ENCODE results near the gene CYP11A1. TPM values are rescaled to one million over a fixed set of nuclear protein-coding genes. Genes with fewer than 3 reads are reported as not detected.

CYP11A1 gene
- total RNA-seq, 1 experiment from 2014 or later: 1.7 TPM

DNA sequence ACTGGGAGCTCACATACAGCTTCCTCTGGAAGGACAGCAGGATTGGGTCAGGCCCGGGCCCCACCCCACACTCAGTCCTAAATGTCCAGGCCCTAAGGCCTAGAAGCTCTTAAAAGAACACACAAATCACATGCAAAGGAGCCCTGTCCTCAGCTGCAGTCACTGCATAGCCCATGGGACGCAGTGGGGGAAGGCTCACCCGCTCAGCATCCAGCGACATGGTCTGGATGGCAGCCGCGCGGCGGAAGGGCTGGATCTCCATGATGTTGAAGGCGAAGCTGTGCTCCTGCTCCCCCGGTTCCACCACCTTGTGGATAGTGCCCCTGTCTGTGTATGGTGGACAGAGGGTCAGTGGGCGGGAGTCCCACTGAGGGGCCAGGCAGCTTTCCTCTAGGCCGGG is 44.2 kb upstream of the CYP11A1 start:
- H2AFZ ChIP-seq (ENCODE audit: low read length): no peak overlapping the region
- H4K20me1 ChIP-seq (ENCODE audit: control insufficient read depth, insufficient read depth, insufficient read length): no peaks in the 10 kb centered on the region
- H3K9me3 Mint-ChIP-seq: no peaks in the 10 kb centered on the region
- H4K8ac ChIP-seq (replicated peaks; ENCODE audit: insufficient read length, low read depth, low read length): no peak overlapping the region
- no peaks in the 10 kb centered on the region for H3K9me3 ChIP-seq (ENCODE audit: control insufficient read depth, low read depth, low read length)
- no peaks in the 10 kb centered on the region; the same call in 1 of the 2 replicates for H3K4me1 ChIP-seq (ENCODE audit: insufficient read depth, low read length)
- H4K91ac ChIP-seq (ENCODE audit: insufficient read length, low read depth, low read length): no peak overlapping the region
- H3K27ac ChIP-seq (ENCODE audit: insufficient read length, low read depth, low read length): no peak overlapping the region
- no peak overlapping the region for H2AK5ac ChIP-seq (ENCODE audit: insufficient read length, low read length)
- H3K79me2 ChIP-seq (ENCODE audit: insufficient read depth, low read length): no peaks in the 10 kb centered on the region
- no peak overlapping the region for H3K18ac ChIP-seq (ENCODE audit: insufficient read length, low read depth, low read length)
- no peak overlapping the region for H3K4ac ChIP-seq (ENCODE audit: low read depth, low read length)
- H2BK20ac ChIP-seq (ENCODE audit: low read depth, low read length, poor library complexity, severe bottlenecking): no peak overlapping the region
- H3K4me3 Mint-ChIP-seq: no peak overlapping the region; a peak in 1 of 5 replicates
- H2BK120ac ChIP-seq (ENCODE audit: low read depth, low read length, poor library complexity, severe bottlenecking): no peak overlapping the region
- H3K56ac ChIP-seq (ENCODE audit: insufficient read length, low read depth, low read length): no peak overlapping the region
- no peak overlapping the region for H3K14ac ChIP-seq (ENCODE audit: insufficient read depth, low read length)
- no peaks in the 10 kb centered on the region for H3K27me3 Mint-ChIP-seq (ENCODE audit: low read depth)
- H3K36me3 Mint-ChIP-seq (ENCODE audit: insufficient read depth in 1 of 3, low read depth in 3 of 3): peaks cover 11 to 16% (median 13%) of the 10 kb centered on the region in 3 experiments
- peak overlapping the region in 2 of 3 experiments; percentile 47 to 70; a peak in 2 of 7 replicates for H3K27ac Mint-ChIP-seq
- peaks cover 8 to 17% of the 10 kb centered on the region in 2 experiments for H3K4me1 Mint-ChIP-seq
- H4K5ac ChIP-seq (ENCODE audit: insufficient read length, low read depth, low read length): no peak overlapping the region
- H3K9ac ChIP-seq (ENCODE audit: extremely low read depth, insufficient read length, low read length): no peak overlapping the region
- H3K23me2 ChIP-seq (ENCODE audit: insufficient read length, low read depth, low read length, poor library complexity, severe bottlenecking): no peaks in the 10 kb centered on the region
- H3K4me2 ChIP-seq (ENCODE audit: insufficient read depth, insufficient read length, low read length): no peak overlapping the region
- TF ChIP-seq, protein P1, sequence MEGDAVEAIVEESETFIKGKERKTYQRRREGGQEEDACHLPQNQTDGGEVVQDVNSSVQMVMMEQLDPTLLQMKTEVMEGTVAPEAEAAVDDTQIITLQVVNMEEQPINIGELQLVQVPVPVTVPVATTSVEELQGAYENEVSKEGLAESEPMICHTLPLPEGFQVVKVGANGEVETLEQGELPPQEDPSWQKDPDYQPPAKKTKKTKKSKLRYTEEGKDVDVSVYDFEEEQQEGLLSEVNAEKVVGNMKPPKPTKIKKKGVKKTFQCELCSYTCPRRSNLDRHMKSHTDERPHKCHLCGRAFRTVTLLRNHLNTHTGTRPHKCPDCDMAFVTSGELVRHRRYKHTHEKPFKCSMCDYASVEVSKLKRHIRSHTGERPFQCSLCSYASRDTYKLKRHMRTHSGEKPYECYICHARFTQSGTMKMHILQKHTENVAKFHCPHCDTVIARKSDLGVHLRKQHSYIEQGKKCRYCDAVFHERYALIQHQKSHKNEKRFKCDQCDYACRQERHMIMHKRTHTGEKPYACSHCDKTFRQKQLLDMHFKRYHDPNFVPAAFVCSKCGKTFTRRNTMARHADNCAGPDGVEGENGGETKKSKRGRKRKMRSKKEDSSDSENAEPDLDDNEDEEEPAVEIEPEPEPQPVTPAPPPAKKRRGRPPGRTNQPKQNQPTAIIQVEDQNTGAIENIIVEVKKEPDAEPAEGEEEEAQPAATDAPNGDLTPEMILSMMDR (conservative IDR thresholded peaks at IDR 0.05): no peak
- H3K79me1 ChIP-seq (ENCODE audit: insufficient read depth, low read depth, low read length, poor library complexity, severe bottlenecking): no peaks in the 10 kb centered on the region
- no peak for DNase-seq
- no peak overlapping the region for H2BK15ac ChIP-seq (ENCODE audit: low read depth, low read length)
- H3K23ac ChIP-seq (ENCODE audit: insufficient read length, low read depth, low read length): no peak overlapping the region
- no peak overlapping the region for H2BK5ac ChIP-seq (ENCODE audit: insufficient read length, low read length)
- H3T11ph ChIP-seq (ENCODE audit: low read length): no peak overlapping the region
- no CpG with 5 or more reads among the region's 12 CpGs for WGBS (ENCODE audit: extremely low coverage, insufficient read length, low lambda C conversion rate)
- no peaks in the 10 kb centered on the region for H3K27me3 ChIP-seq (ENCODE audit: insufficient read depth, low read length)
- no peak overlapping the region for H2BK12ac ChIP-seq (ENCODE audit: insufficient read length, low read depth, low read length)
